Psoas muscle (tissue), 8 donors: Measurements from ENCODE around the gene NRGN. TPM values are rescaled to one million over a fixed set of nuclear protein-coding genes. Genes with fewer than 3 reads are reported as not detected.

Source experiments
- ATAC-seq, 4 donors: fragments of 200-7000 bp; cut with Tn5 transposase; one replicate each; pipeline ENCODE4 v1.9.1; 2020; ENCODE audit warnings: moderate library complexity in 3 of 4, mild to moderate bottlenecking in 2 of 4
- DNase-seq, 2 donors: peaks; one replicate each; pipeline ENCODE4 v3.0.0-alpha.2; 2020
- H3K27ac ChIP-seq: fragments of 200-600 bp; one replicate; pipeline ENCODE4 v1.8.0; 2022
- H3K27me3 ChIP-seq, 3 donors: fragments of 200-600 bp in 1 of 3; one replicate each; pipeline versions ENCODE4 v1.6.1 to v1.8.0; 2013 to 2022; ENCODE audit warnings: low read length in 2 of 3, mild to moderate bottlenecking in 2 of 3, moderate library complexity in 1 of 3; ENCODE audit not compliant: insufficient read depth in 3 of 3
- H3K36me3 ChIP-seq, 2 donors: fragments of 200-600 bp in 1 of 2; one replicate each; pipeline versions ENCODE4 v1.6.1 to v1.8.0; 2013 to 2022; ENCODE audit warnings: low read depth in 1 of 2, mild to moderate bottlenecking in 1 of 2, moderate library complexity in 1 of 2; ENCODE audit not compliant: insufficient read depth in 1 of 2
- H3K4me1 ChIP-seq: fragments of 200-600 bp; one replicate; pipeline ENCODE4 v1.8.0; 2022
- H3K4me3 ChIP-seq: fragments of 200-600 bp; one replicate; pipeline ENCODE4 v1.8.0; 2022; ENCODE audit warnings: mild to moderate bottlenecking
- H3K9me3 ChIP-seq: fragments of 200-600 bp; one replicate; pipeline ENCODE4 v1.8.0; 2022
- WGBS, 3 donors: extraction: QIAGEN DNeasy Blood & Tissue Kit; methylation state at CpG; one replicate each; pipeline versions ENCODE4 v1.1.6 to v1.1.7; 2013; 5-methylcytosine and 5-hydroxymethylcytosine counted together
- intact Hi-C, 2 donors: fragments of 100-400 bp; cut with DNase I; formaldehyde crosslinking; loops; one replicate each; pipeline versions ENCODE4 v1.11.0 to v1.14.2; 2022
- polyA plus RNA-seq, 3 donors: library from polyadenylated mRNA; stranded (reverse); fragments of 200-250 nt; gene quantifications; one replicate each; pipeline ENCODE4 v1.2.3, GENCODE V29; 2013
- total RNA-seq, 4 donors: library from RNA; stranded (reverse); fragmentation: NEBNext Ultra II Directional in 2 of 4; extraction: Animal tissue kit (Norgen Biotek cat#: 25700) in 2 of 4; gene quantifications; one replicate each; pipeline versions ENCODE4 v1.2.1 to v1.2.4, GENCODE V29; 2021 to 2023
- TF ChIP-seq, protein P1 (sequence below): fragments of 200-600 bp; IDR thresholded peaks from one replicate; pipeline ENCODE4 v1.8.0; 2022; ENCODE audit warnings: antibody characterized with exemption
- donor health status: healthy with polysubstance abuse.
- donor health status: DM: no; HTN: no; CAD: no; lungs with moderate emphysema.
- donor health status: Bipolar disorder and iron deficiency.
- donor health status: healthy.
- donor health status: DM: yes; HTN: yes; CAD: no.
- donor health status: DM: no; HTN: no; CAD: no.
- donor health status: DM: no; HTN: no; CAD: no.
- donor health status: DM: yes; HTN: yes; CAD: no.

The NRGN gene
- total and polyA plus RNA-seq, 7 donors, result 0.69 to 2.1 (median 1.0) TPM

DNA sequence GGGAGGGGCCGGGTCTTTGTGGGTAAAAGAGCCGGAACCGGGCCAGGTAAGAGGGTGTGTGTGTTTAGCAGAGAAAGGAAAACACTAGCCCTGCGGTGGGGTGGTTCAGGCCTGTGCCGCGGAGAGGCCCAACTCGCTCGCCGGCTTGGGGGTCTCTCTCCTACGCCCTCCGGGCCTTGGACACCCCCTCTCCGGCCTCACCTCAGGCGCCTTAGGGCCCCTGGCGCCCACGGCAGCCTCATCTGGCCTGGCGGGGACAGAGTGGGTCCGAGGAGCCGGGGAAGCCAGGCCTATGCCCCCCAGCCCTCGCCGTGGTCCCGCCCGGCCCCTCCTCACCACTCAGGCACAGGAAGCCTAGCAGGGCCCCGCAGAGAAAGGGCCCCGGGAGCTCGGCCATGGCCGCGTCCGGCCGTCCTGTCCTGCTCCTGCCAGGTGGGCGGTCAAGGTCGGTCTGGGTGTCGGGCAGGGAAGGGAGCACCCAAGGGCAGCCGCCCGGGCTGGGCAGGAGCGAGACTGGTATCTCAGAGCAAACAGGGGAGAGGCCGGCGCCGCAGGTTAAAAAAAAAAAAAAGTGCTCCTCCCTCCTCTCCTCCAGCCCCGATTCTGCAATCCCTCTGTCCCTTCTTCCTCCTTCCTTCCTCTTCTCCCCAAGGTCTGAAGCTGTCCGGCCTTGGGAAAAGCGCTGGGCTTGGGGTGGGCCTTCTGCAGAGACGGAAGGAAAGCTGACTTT, 12.2 kb downstream of the NRGN start, which contains the start of gene VSIG2:
VSIG2 (minus strand) TSS at position 515 of the 730 bp plus-strand sequence; CDS start at position 397, 118 bp downstream.
- WGBS, 3 donors, result 35 to 39% (median 36%) methylated on average over 31 to 42 of the region's 42 CpGs
- Histone ChIP-seq H3K36me3 (peaks cover 0 to 6% of the 10 kb centered on the region in 2 donors), H3K4me3 (no peak within 1 kb of the TSS), H3K9me3 (no peaks in the 10 kb centered on the region), H3K27ac (no peak within 1 kb of the TSS), H3K27me3 (peaks cover 0 to 45% (median 13%) of the 10 kb centered on the region in 3 donors), H3K4me1 (peaks cover 6% of the 10 kb centered on the region)
- TF ChIP-seq, protein P1, sequence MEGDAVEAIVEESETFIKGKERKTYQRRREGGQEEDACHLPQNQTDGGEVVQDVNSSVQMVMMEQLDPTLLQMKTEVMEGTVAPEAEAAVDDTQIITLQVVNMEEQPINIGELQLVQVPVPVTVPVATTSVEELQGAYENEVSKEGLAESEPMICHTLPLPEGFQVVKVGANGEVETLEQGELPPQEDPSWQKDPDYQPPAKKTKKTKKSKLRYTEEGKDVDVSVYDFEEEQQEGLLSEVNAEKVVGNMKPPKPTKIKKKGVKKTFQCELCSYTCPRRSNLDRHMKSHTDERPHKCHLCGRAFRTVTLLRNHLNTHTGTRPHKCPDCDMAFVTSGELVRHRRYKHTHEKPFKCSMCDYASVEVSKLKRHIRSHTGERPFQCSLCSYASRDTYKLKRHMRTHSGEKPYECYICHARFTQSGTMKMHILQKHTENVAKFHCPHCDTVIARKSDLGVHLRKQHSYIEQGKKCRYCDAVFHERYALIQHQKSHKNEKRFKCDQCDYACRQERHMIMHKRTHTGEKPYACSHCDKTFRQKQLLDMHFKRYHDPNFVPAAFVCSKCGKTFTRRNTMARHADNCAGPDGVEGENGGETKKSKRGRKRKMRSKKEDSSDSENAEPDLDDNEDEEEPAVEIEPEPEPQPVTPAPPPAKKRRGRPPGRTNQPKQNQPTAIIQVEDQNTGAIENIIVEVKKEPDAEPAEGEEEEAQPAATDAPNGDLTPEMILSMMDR, result no peak
- ATAC-seq (no peak), DNase-seq (no peak)
- intact Hi-C loops, result no loop called here

DNA sequence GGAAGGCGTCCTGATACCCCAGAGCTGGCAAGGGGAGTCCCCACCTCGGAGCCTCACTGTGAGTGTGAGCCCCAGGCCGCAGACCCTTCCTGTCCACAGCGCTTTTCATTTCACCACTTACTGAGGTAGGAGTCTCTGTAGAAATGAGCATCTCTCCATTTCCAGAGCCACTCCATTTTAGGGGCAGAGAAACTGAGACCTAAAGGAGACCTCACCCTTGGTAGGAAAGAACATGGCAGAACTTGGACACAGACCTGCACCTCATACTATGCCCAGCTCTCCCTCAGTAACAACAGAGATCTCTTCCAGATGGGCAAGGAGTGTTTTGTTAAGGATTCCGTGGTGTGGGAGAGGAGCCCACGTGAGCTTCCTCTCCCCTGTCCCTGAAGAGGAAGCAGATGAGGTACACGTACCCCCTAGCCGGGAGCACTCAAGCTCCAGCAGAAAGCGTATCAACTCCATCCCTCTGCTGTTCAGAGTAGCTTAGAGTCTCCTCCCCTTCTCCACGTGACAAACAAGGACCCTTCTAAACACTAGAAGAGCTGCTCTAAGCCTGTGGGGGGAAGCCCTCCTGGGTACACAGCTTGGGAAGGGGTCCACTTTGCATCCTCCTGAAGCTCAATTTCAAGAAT, 12.8 kb downstream of the NRGN start:
- Histone ChIP-seq H3K36me3 (peaks cover 0 to 6% of the 10 kb centered on the region in 2 donors), H3K4me3 (no peak overlapping the region), H3K27me3 (peaks cover 0 to 49% (median 15%) of the 10 kb centered on the region in 3 donors), H3K4me1 (peaks cover 4% of the 10 kb centered on the region), H3K27ac (no peak overlapping the region), H3K9me3 (no peaks in the 10 kb centered on the region)
- WGBS, 3 donors, result 47 to 61% (median 48%) methylated on average over 10 of the region's 10 CpGs
- DNase-seq, result no peak
- TF ChIP-seq, protein P1, result no peak
- intact Hi-C loops, result no loop called here
- no peak for ATAC-seq

DNA sequence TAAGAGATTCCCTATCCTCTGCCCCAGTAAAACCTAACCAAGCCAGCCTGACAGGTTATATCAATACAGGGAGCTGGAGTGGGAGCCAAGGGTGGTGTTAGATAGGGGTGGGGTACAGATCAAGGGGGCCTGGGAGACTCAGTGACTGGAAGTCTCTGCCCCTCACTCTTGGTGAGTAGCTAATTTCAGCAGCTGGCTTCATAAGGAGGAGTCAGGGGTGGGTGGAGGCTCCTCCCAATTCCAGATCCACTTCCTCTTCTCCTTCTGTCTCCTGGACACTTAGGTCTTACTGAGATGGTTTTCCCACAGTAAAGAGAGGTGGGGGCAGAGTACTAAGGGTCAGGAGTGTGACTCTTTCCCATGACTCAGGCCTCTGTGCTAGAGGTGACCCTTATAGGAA, 13.5 kb downstream of the NRGN start:
- H3K27ac ChIP-seq, result no peak overlapping the region
- intact Hi-C loops, result no loop called here
- no peaks in the 10 kb centered on the region for H3K9me3 ChIP-seq
- DNase-seq, result no peak
- no peak overlapping the region for H3K4me3 ChIP-seq
- H3K36me3 ChIP-seq, result peaks cover 0 to 6% of the 10 kb centered on the region in 2 donors
- H3K4me1 ChIP-seq, result peaks cover 3% of the 10 kb centered on the region
- TF ChIP-seq, protein P1, result no peak
- no peak for ATAC-seq
- peaks cover 0 to 49% (median 16%) of the 10 kb centered on the region in 3 donors for H3K27me3 ChIP-seq

DNA sequence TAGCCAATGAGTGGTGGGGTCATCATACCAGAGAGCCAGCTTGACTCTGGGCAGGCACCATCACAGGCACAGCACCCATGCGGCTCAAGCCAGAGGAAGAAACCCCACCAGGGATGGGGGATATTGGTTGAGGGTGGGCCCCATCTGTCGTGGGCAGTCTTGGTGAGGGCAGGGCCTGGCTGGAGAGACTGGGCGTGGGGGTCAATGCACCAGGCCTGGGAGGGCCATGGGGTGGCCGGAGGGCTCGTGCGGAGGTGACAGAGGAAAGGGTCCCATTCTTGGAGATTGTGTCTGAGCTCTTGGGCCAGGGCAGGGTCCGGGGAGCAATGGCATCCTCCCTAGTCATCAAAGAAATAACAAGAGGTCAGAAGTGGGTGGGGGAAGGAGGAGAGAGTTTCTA, 13.9 kb downstream of the NRGN start:
- DNase-seq (no peak), ATAC-seq (no peak)
- 82 to 88% (median 84%) methylated on average over 7 of the region's 7 CpGs for WGBS, 3 donors
- intact Hi-C loops, result no loop called here
- Histone ChIP-seq H3K27ac (no peak overlapping the region), H3K4me3 (no peak overlapping the region), H3K36me3 (peaks cover 0 to 6% of the 10 kb centered on the region in 2 donors), H3K27me3 (peaks cover 0 to 49% (median 13%) of the 10 kb centered on the region in 3 donors), H3K4me1 (peaks cover 4% of the 10 kb centered on the region), H3K9me3 (no peaks in the 10 kb centered on the region)
- TF ChIP-seq, protein P1, result no peak
